ENCODE measurements around the gene DEGS2.

The DEGS2 gene

DNA sequence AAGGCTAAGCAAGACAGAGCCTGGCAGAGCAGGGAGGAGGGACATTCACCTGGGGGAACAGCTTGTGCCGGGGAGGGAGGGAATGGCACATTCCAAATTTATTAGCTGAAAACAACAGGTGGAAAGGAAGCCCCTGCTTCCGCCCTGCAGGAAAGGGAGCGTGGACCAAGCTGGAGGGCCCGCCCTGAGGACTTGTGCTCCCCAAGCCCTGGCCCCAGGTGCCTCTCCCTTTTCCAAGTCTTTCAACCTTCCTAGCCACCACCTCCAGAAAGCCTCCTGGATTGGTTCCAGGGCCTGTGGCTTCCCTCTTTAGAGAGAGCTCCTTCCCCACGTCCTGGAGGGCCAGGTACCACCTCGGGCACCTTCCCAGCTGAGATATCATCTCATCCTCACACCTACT is 2.7 kb downstream of the DEGS2 start:
- no peak for DNase-seq
- TF ChIP-seq, protein P1, sequence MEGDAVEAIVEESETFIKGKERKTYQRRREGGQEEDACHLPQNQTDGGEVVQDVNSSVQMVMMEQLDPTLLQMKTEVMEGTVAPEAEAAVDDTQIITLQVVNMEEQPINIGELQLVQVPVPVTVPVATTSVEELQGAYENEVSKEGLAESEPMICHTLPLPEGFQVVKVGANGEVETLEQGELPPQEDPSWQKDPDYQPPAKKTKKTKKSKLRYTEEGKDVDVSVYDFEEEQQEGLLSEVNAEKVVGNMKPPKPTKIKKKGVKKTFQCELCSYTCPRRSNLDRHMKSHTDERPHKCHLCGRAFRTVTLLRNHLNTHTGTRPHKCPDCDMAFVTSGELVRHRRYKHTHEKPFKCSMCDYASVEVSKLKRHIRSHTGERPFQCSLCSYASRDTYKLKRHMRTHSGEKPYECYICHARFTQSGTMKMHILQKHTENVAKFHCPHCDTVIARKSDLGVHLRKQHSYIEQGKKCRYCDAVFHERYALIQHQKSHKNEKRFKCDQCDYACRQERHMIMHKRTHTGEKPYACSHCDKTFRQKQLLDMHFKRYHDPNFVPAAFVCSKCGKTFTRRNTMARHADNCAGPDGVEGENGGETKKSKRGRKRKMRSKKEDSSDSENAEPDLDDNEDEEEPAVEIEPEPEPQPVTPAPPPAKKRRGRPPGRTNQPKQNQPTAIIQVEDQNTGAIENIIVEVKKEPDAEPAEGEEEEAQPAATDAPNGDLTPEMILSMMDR (IDR thresholded peaks at IDR 0.05; ENCODE audit: low read depth, low read length): no peak
- Histone ChIP-seq H3K4me1 (peaks cover 6% of the 10 kb centered on the region), H3K27me3 (peaks cover 30% of the 10 kb centered on the region), H3K9me3 (peaks cover 11% of the 10 kb centered on the region), H3K36me3 (no peaks in the 10 kb centered on the region), H3K4me3 (ENCODE audit: low read depth, low read length) (no peak overlapping the region)

DNA sequence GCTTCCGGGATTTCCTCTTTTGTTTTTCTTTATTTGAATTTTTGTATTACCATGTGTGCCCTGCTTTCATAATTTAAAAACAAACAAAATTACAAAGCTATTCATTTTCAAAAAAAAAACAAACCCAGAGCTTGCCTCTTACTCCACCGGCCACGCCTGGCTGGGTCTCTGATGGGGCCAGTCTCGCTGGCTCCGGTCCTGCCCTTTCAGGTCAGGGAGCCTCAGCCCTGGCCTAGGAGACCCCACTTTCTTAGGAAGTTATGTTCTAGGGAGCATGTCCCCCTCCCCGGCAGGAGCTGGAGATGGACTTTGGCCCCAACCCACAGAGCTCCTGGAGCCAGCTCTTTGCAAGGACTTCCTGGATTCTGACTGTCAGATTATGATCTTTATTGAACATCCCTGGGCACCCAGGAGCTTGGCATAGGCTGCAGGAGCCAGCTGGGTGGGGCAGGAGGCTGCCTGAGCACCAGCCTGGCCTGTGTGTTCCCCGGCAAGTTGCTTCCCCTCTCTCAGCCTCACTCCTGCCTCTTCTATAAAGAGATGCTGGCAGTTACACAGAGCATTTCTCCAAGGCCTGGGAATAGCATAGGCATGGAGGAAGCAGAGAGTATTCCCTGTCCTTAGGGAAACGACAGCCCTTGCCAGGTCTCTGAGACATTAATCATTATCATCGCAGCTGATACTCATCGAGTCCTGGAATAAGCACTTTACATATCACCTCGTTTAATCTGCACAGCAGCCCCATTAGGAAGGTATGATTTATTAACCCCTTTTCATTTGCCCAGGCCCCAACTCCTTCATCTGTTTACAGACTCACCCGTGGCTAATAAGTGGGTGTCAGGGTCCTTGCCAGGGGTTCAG is 3.5 kb downstream of the DEGS2 start:
- H3K4me3 ChIP-seq (ENCODE audit: low read depth, low read length): no peak overlapping the region
- TF ChIP-seq, protein P1 (IDR thresholded peaks at IDR 0.05; ENCODE audit: low read depth, low read length): no peak
- H3K9me3 ChIP-seq: peaks cover 11% of the 10 kb centered on the region
- peaks cover 6% of the 10 kb centered on the region for H3K4me1 ChIP-seq
- peaks cover 30% of the 10 kb centered on the region for H3K27me3 ChIP-seq
- DNase-seq: no peak
- H3K36me3 ChIP-seq: no peaks in the 10 kb centered on the region

DNA sequence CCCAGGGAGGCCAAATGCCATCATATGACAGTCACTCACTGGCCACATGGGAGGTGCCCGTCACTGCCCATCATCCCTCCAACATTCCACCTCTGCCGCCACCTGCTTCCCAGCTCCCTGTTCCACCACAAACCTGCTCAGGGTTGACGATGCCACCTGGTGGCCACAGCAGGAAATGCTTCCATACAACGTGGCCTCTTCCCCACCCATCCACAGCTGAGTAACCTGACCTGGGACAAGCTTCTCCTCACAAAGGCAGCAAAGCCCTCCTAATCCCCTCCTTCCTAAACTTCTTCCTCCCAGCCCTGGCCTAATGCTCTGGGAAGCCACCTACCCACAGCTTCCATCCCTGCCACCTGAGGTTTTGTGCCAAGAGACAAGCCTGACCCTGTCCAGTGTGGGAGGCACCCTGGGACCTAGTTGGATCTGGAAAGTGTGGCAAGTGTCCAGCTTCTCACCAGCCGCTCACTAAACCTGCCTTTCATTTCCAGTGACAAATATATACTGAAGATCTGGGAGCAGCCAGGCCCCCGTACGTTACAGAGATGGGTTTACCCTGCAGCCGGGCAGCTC is 4.3 kb downstream of the DEGS2 start:
- peak; percentile 56 for DNase-seq
- peaks cover 6% of the 10 kb centered on the region for H3K4me1 ChIP-seq
- H3K4me3 ChIP-seq (ENCODE audit: low read depth, low read length): no peak overlapping the region
- peaks cover 10% of the 10 kb centered on the region for H3K9me3 ChIP-seq
- no peaks in the 10 kb centered on the region for H3K36me3 ChIP-seq
- TF ChIP-seq, protein P1 (IDR thresholded peaks at IDR 0.05; ENCODE audit: low read depth, low read length): peak; percentile 85
- H3K27me3 ChIP-seq: peaks cover 23% of the 10 kb centered on the region

DNA sequence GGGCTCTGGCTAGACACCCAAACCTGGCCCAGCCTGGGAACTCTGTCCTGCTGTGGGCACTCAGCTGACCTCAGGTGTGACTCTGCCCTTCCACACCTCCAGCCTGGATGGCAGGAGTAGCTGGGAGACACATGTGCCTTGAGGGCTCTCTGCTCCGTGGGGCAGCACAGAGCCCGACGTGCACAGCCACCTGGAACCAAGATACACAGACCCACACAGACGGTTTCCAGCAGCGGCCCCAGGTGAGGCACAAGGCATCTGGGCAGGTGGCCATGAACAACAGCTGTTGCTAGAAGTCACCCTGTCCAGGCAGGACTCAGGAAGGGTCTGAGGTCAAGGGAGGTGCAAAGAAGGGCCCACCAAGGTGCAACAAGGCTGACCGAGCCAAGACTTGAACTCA is 5.9 kb downstream of the DEGS2 start:
- peaks cover 7% of the 10 kb centered on the region for H3K27me3 ChIP-seq
- H3K4me3 ChIP-seq (ENCODE audit: low read depth, low read length): no peak overlapping the region
- TF ChIP-seq, protein P1 (IDR thresholded peaks at IDR 0.05; ENCODE audit: low read depth, low read length): no peak
- peaks cover 6% of the 10 kb centered on the region for H3K4me1 ChIP-seq
- DNase-seq: no peak
- H3K9me3 ChIP-seq: peaks cover 6% of the 10 kb centered on the region; the same call in 1 of the 2 replicates
- no peaks in the 10 kb centered on the region for H3K36me3 ChIP-seq

DNA sequence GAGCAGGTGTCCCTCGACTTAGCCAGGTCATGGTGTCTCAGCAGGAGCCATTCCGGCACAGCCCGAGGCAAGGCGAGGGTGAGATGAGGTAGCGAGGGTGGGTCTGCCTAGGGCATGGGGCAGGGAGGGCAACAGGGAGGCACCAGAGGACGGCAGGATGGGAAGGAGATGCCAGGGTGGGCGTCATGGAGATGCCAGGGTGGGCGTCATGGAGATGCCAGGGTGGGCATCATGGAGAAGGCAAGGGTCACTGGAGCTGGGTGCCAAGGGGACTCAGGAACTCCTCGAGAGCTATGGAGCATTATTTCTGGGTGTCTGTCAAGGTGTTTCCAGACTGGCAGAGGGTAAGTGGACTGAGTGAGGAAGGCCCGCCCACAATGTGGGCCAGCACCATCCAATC is 7.4 kb downstream of the DEGS2 start:
- Histone ChIP-seq H3K36me3 (no peaks in the 10 kb centered on the region), H3K4me1 (peaks cover 6% of the 10 kb centered on the region), H3K27me3 (no peaks in the 10 kb centered on the region), H3K9me3 (peaks cover 6% of the 10 kb centered on the region; the same call in 1 of the 2 replicates), H3K4me3 (ENCODE audit: low read depth, low read length) (no peak overlapping the region)
- DNase-seq: no peak
- TF ChIP-seq, protein P1 (IDR thresholded peaks at IDR 0.05; ENCODE audit: low read depth, low read length): no peak

Measured in BE2C (cell line).